SK-N-MC (cell line): Measurements from ENCODE around the gene DUS4L.
A peak's percentile ranks its signal among the peaks of the same experiment; 100 is the strongest.

Experiments
- DNase-seq: peaks from one replicate; pipeline ENCODE4 v3.0.0-alpha.2; 2011; ENCODE audit warnings: low read depth, low spot score
- H3K27ac ChIP-seq: fragments of 200-600 bp; sonication (generic); 2 replicates; pipeline ENCODE4 v1.5.1; 2016; ENCODE audit warnings: mixed run types
- H3K36me3 ChIP-seq: fragments of 200-600 bp; sonication (generic); 2 replicates; pipeline ENCODE4 v1.6.1; 2017; ENCODE audit warnings: antibody characterized with exemption, low read length, mixed read lengths; ENCODE audit not compliant: insufficient read depth
- H3K4me3 ChIP-seq: fragments of 200-600 bp; sonication (generic); 2 replicates; pipeline ENCODE4 v1.5.1; 2016
- H3K9ac ChIP-seq: fragments of 200-600 bp; sonication (generic); 2 replicates; pipeline ENCODE4 v1.8.0; 2017; ENCODE audit warnings: mixed run types, mixed read lengths; ENCODE audit not compliant: insufficient read length
- H3K9me3 ChIP-seq: fragments of 200-600 bp; sonication (generic); 2 replicates; pipeline ENCODE4 v1.6.1; 2017; ENCODE audit warnings: low read depth, mild to moderate bottlenecking, antibody characterized with exemption, low read length, moderate library complexity, mixed read lengths
- EZH2 ChIP-seq: fragments of 200-600 bp; sonication (generic); IDR thresholded peaks from one replicate; pipeline ENCODE4 v1.6.1; 2017; ENCODE audit warnings: antibody characterized with exemption
- FOXP2 ChIP-seq: optimal IDR thresholded peaks from 2 replicates; pipeline ENCODE3; 2011; ENCODE audit warnings: mild to moderate bottlenecking, moderate library complexity; ENCODE audit not compliant: insufficient read depth; ENCODE audit errors: extremely low read length, control extremely low read depth
- POLR2AphosphoS5 ChIP-seq: IDR thresholded peaks from 2 replicates; pipeline ENCODE4 v1.6.1; 2012; ENCODE audit warnings: mild to moderate bottlenecking, low read depth, low read length, borderline replicate concordance

DUS4L gene

DNA sequence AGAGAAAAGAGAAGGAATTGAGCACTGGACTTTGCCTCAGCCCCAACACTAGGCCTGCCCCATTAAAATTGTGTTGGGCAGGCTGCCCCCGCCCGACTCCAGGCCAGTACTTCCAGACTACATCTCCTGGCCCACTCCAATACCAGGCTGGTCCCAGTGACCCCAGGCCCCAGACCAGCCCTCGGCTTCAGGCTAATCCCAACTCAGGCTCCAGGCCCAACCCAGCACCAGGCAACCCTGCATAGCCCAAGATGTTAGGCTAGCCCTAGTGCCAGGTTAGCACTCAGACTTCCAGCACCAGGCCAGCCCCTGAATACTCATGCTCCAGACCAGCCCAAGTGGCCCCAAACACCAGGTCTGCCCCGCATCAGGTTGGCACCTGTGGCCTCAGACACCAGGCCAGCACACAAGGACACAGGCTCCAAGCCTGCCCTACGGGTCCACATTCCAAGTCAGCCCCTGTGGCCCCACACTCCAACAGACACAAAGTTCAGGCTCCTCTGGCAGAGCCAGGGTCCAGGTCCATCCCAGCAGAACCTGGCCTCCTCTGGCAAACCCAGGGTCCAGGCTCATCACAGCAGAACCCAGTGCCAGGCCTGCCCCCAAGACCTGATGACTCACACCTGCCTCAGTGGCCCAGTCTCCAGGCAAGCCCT, 20.3 kb upstream of the DUS4L start:
- Histone ChIP-seq H3K9me3 (peaks cover 5% of the 10 kb centered on the region; the same call in 1 of the 2 replicates), H3K27ac (no peak overlapping the region), H3K9ac (no peak overlapping the region), H3K36me3 (peaks cover 56% of the 10 kb centered on the region), H3K4me3 (no peak overlapping the region)
- DNase-seq = no peak
- no peak for TF ChIP-seq FOXP2
- TF ChIP-seq EZH2 = no peak
- no peak for TF ChIP-seq POLR2AphosphoS5

- Histone ChIP-seq H3K27ac (no peak overlapping the region), H3K4me3 (no peak overlapping the region), H3K9ac (no peak overlapping the region), H3K9me3 (peaks cover 5% of the 10 kb centered on the region; the same call in 1 of the 2 replicates), H3K36me3 (peaks cover 54% of the 10 kb centered on the region)
- TF ChIP-seq EZH2 = no peak
- TF ChIP-seq POLR2AphosphoS5 = no peak
- no peak for TF ChIP-seq FOXP2
- DNase-seq = no peak
Measured at GRCh38 chr7:107544848-107545591, 18.8 kb upstream of the DUS4L start.

DNA sequence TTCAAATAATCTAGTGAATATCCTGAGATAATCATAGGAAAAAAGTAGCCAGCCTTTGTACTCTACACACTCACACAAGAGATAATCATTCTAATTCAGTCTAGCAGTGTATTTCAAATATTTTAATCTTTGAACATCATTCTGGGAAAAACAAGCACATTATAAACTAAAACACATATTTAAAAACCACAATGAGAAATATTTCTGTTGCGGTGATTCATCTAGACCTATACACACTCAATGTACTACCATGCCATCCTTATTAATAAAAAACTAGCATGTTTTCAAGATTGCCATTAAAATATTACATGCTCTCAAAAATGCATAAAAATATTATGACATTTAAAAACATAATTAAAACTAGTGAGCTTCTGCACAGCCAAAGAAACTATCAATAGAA, 11.8 kb upstream of the DUS4L start:
- peaks cover 43% of the 10 kb centered on the region for H3K36me3 ChIP-seq
- TF ChIP-seq FOXP2 = no peak
- TF ChIP-seq POLR2AphosphoS5 = no peak
- no peak for TF ChIP-seq EZH2
- no peak overlapping the region for H3K27ac ChIP-seq
- H3K9me3 ChIP-seq = no peaks in the 10 kb centered on the region
- H3K4me3 ChIP-seq = no peak overlapping the region
- DNase-seq = no peak
- no peak overlapping the region for H3K9ac ChIP-seq

GRCh38 chr7:107555893-107556292, 7.9 kb upstream of the DUS4L start:
- Histone ChIP-seq H3K27ac (no peak overlapping the region), H3K4me3 (no peak overlapping the region), H3K9ac (no peak overlapping the region), H3K9me3 (no peaks in the 10 kb centered on the region), H3K36me3 (peaks cover 46% of the 10 kb centered on the region)
- TF ChIP-seq FOXP2 (no peak), POLR2AphosphoS5 (no peak), EZH2 (no peak)
- no peak for DNase-seq

DNA sequence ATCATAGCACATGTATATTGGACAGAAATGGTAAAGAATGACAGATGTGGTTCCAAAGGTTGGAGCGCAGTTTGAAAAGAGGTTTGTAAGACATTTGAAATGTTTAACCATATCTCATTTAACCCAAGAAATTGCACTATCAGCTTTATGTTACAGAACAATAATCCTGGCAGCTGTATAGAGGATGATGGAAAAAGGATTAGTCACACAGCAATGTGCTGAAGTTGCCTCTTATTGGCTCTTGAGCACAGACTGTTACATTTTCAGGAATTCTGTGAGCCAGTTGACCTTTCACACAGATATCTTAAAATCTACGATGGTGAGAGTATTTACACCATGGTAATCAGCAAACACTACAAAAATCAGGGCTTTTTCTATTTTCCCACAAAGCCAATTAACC, 3.9 kb upstream of the DUS4L start:
- Histone ChIP-seq H3K36me3 (peaks cover 21% of the 10 kb centered on the region), H3K9ac (no peak overlapping the region), H3K27ac (no peak overlapping the region), H3K4me3 (no peak overlapping the region), H3K9me3 (no peaks in the 10 kb centered on the region)
- TF ChIP-seq POLR2AphosphoS5 (no peak), EZH2 (no peak), FOXP2 (no peak)
- no peak for DNase-seq

DNA sequence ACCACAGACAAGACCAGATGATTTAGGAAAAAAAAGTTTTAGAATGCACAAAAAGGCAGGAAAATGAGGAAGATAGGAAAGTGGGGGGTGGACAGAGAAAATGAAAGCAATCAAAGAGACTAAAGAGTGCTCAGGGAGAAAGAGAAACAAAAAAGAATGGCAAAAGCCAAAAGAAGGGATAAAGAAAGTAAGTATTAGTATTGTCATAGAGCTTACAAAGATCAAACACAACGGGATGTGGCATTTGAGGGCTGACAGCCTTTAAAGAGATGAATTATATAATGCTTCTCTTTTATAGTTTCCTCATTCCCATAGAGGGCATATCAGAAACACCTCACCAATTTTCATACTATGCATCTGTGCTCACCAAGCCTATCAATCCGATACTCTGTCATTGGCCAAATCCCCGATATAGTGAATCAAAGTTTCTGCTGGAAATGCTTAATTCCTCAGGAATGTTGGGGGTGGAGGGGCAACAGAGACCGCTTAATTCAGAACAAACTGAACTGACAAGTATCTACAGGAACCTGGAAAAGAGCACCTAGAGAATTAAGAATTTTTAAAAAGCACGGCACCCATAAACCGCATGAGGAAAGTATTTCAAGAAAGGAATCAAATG, 2.8 kb upstream of the DUS4L start:
- H3K4me3 ChIP-seq = no peak overlapping the region
- H3K36me3 ChIP-seq = peaks cover 16% of the 10 kb centered on the region
- no peak overlapping the region for H3K27ac ChIP-seq
- DNase-seq = no peak
- no peak for TF ChIP-seq POLR2AphosphoS5
- no peak for TF ChIP-seq FOXP2
- no peak for TF ChIP-seq EZH2
- no peaks in the 10 kb centered on the region for H3K9me3 ChIP-seq
- H3K9ac ChIP-seq = no peak overlapping the region

- peak overlapping the region; percentile 97 for H3K4me3 ChIP-seq
- H3K27ac ChIP-seq = no peak overlapping the region
- TF ChIP-seq FOXP2 = no peak
- no peak for TF ChIP-seq POLR2AphosphoS5
- no peak for TF ChIP-seq EZH2
- no peaks in the 10 kb centered on the region for H3K36me3 ChIP-seq
- no peaks in the 10 kb centered on the region for H3K9me3 ChIP-seq
- DNase-seq = no peak
- H3K9ac ChIP-seq = peak overlapping the region; percentile 88
Measured at GRCh38 chr7:107563081-107563774, 543 bp upstream of the DUS4L start.

DNA sequence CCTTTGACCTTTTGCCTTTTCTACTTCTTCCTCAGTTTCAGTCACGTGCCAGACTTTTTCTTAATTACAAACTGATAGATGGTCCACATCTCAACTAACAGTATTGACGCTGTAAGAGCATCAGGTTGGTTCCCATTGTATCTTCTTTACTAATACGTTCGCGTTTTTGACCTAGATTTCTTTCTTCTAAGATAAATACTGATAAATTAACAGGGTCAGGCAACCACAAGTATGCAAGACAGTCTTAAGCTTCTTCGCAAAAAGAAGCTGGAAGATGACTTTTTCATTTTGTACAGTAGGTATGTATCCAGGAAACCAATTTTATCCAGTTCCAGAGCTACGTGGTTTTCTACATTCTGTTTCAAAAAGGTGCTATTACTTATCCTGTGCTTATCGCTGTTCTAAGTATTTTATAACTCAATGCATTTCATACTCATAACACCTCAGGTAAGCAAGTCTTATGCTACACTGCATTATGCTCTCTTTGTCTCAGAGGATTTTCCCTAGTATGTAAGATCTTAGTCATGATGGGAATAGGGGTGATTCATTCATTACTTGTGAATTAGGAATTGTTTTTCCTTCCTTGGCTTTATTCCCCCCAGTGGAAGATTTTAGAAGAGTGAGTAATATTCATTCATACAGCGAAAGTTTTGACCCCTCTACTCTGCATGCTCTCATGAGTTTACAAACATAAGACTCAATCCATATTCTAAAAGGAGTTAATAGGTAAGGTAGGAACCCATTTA, 955 bp downstream of the DUS4L start:
- DNase-seq = no peak
- Histone ChIP-seq H3K4me3 (peak overlapping the region; percentile 97), H3K9ac (peak overlapping the region; percentile 88), H3K36me3 (no peaks in the 10 kb centered on the region), H3K9me3 (no peaks in the 10 kb centered on the region), H3K27ac (peak overlapping the region; percentile 22; the same call in 1 of the 2 replicates)
- TF ChIP-seq POLR2AphosphoS5 = no peak
- TF ChIP-seq EZH2 = no peak
- TF ChIP-seq FOXP2 = no peak
